GM19467 (cell line): ENCODE data around the gene PPP1CA.
"Not testable (repeated sequence)": the region's sequence is repeated elsewhere in the genome, so short reads cannot be mapped to it uniquely, and the experiment has no call there.

ENCODE experiments used
- ATAC-seq: cut with Tn5 transposase; IDR thresholded peaks from one replicate; pipeline ENCODE4 v1.9.1; 2021; ENCODE audit warnings: mild to moderate bottlenecking, moderate library complexity; ENCODE audit not compliant: unreplicated experiment

The PPP1CA gene

GRCh38 chr11:67405196-67405567 is 3.5 kb upstream of the PPP1CA start:
- ATAC-seq: no peak

GRCh38 chr11:67404515-67405195 is 3.0 kb upstream of the PPP1CA start:
- ATAC-seq: no peak

DNA sequence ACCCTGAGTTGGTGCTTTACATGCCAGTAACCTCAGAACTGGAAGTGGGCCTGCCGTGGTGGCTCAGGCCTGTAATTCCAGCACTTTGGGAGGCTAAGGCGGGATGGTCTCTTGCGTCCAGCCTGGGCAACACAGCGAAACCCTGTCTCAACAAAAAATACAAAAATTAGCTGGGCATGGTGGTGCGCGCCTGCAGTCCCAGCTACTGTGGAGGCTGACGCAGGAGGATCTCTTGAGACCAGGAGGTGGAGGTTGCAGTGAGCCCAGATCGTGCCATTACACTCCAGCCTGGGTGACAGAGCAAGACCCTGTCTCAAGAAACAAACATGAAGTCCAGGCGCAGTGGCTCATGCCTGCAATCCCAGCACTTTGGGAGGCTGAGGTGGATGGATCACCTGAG is 1.4 kb upstream of the PPP1CA start:
- ATAC-seq: not testable (repeated sequence)

DNA sequence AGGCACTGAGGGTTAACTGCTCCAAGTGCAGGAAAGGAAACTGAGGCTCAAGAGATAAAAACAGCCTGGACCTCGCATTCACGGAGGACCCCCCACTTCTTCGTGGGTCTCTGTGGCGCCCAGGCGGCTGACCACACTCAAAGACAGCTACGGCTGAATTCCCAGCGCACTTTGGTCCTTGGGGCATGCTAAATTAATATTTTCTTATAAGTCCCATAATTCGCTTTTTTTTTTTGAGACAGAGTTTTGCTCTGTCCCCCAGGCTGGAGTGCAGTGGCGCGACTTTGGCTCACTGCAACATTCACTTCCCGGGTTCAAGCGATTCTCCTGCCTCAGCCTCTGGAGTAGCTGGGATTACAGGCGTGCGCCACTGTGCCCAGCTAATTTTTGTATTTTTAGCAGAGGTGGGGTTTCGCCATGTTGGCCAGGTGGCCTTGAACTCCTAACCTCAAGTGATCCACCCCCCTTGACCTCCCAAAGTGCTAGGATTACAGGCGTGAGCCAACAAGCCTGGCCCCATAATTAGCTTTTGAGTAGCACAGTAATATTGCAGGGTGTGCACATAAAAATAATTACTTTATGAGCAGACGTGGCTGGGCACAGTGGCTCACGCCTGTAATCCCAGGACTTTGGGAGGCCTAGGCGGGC is 658 bp upstream of the PPP1CA start:
- ATAC-seq: not testable (repeated sequence)

GRCh38 chr11:67400942-67401494 is 640 bp downstream of the PPP1CA start:
- peak; percentile 10 for ATAC-seq

DNA sequence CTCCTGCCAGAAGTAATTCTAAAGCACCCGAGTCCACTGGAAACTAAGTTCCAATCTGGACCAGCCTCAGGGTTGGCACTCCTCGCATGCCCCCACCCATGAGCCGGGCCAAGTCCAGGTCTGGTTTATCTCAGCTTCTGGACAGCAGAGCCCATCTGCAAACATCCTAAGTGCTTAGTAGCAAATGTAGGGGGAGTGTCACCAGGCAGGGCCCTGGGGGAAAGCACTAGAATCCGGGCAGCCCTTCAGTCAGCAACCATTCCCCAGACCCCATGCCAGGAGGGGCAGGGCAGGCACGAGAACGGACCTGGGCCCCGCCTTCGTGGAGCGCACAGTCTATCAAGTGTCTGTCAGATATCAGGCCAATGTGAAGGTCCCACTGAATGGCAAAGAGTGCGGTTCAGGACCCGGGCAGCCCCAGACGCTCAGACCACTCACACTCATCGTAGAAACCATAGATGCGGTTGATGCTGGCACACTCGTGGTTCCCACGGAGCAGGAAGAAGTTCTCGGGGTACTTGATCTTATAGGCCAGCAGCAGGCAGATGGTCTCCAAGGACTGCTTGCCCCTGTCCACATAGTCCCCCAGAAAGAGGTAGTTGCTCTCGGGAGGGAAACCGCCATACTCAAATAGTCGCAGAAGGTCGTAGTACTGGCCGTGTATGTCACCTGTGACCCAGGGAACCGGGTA is 1.3 kb downstream of the PPP1CA start:
- ATAC-seq: no peak

DNA sequence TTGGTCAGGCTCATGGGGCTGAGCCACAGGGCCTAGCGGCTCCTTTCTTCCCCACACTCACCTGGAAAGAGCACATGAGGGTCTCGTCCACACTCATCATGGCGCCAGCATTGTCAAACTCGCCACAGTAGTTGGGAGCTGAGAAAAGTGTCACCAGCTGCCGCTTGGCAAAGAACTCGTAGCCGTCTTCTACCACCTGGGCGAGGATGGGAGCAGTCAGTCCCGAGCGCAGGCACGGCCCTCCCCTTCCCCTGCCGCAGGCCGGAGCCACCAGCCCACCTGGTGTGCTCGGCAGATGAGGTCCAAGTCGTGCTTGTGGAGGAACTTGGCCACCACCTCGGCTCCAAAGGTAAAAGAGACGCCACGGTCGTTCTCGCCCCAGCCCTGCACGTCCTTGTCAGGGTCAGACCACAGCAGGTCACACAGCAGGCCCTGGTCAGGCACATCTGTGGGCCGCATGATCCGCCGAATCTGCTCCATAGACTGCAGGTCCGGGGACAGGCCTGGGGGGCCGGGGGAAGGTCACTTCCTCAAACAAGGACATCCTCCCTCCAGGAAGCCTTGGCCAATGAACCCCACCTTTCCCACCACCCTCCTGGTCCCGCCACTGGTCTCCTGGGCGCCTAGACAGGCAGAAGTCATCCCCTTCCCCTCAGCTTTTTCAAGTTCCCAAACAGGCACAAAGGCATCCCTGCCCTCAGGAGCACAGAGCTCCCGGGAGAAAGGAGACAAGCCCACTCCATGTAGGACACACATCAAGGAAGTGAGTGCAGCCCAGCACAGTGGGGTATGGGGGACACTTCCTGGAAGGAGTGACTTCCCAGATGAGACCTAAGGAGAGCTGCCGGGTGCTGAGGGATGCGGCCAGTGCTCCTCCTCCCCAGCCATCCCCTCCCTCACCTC is 2.7 kb downstream of the PPP1CA start:
- ATAC-seq: no peak

- no peak for ATAC-seq
Observed at GRCh38 chr11:67397986-67398660, 3.5 kb downstream of the PPP1CA start.

DNA sequence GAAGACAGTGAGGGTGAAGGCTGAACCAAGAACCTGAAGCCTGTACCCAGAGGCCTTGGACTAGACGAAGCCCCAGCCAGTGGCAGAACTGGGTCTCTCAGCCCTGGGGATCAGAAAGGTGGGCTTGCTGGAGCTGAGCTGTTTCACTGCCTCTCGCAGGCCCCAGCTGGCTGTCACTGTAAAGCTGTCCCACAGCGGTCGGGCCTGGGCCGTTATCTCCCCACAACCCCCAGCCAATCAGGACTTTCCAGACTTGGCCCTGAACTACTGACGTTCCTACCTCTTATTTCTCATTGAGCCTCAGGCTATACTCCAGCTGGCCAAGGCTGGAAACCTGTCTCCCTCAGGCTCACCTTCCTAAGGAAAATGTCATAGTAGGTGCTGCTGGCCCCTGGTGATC is 4.1 kb downstream of the PPP1CA start:
- ATAC-seq: no peak

- ATAC-seq: no peak
Observed at GRCh38 chr11:67396587-67397389, 4.9 kb downstream of the PPP1CA start.

- no peak for ATAC-seq
Observed at GRCh38 chr11:67396259-67396581, 5.4 kb downstream of the PPP1CA start.

DNA sequence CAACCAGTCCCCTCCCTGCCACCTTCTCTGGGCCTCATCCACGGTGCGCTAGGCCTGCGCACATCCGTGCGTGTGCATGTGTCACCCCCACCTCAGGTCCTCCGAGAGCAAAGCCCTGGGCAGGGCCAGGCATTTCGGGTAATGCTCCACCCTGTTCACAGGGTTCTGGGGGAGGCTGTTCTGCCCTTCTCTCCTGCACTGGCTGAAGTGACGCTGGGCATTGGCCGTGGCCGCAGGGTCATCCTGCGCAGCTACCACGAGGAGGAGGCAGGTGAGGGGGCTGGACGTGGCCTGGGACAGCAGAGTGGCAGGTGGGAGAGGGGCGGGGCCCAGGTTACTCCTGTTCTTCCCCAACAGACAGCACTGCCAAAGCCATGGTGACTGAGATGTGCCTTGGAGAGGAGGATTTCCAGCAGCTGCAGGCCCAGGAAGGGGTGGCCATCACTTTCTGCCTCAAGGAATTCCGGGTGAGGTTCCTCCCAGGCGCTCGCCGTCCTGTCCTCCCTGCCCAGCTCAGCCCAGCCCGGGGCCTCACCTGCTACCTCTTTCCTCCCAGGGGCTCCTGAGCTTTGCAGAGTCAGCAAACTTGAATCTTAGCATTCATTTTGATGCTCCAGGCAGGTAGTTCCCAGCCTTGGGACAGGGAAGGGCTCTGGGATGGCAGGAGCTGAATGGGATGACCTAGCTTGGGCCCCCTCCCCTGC is 6.0 kb downstream of the PPP1CA start:
- ATAC-seq: no peak

DNA sequence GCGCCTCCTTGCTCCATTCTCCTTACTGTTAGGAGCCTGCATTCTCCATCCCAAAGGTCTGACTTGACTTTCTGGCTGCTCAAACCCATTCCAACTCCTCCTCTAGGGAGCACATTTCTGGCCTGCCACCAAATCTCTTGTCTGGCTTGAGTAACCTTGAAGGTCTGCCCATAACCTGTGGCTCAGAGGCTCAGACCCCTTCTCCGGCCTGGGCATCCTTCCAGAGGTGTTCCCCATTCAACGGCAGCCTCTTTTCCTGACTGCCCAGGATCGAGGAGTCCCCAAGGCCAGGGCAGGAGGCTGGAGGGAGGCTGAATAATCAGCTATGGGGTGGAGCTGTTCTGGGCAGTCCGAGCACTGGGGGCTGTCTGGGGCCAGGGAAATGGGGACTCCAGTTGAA is 7.7 kb downstream of the PPP1CA start:
- no peak for ATAC-seq

DNA sequence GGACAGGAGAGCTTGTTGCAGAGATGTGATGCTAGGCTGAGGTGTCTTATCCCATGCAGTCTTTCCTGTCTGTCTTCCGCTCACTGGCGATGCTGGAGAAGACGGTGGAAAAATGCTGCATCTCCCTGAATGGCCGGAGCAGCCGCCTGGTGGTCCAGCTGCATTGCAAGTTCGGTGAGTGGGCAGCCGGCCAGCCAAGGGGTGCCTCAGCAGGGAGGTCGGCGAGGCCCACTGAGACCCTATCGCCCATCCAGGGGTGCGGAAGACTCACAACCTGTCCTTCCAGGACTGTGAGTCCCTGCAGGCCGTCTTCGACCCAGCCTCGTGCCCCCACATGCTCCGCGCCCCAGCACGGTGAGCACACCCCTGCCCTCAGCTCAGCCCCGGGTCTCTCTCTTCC is 8.2 kb downstream of the PPP1CA start:
- no peak for ATAC-seq

DNA sequence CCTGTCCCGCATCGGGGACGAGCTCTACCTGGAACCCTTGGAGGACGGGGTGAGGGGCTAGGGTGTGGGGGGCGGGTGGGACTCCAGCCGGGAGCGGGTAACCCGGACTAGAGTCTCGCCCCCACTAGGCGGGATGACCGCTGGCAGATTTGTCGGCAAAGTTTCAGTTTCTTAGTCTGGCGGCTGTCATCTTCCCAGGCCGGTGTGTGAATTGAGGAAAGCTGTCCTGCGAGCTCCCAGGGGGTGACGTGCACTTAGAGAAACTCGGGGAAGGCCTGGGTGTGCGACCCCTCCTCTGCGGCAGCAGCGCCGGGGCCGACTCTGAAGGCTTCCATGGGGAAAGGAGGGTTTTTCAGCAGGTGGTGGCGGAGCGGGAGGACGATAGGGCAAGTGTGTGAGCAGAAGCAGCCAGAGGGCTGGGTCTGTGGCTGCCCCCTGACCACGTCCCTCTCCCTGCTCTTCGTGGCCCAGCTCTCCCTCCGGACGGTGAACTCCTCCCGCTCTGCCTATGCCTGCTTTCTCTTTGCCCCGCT is 9.4 kb downstream of the PPP1CA start:
- ATAC-seq: peak; percentile 24

DNA sequence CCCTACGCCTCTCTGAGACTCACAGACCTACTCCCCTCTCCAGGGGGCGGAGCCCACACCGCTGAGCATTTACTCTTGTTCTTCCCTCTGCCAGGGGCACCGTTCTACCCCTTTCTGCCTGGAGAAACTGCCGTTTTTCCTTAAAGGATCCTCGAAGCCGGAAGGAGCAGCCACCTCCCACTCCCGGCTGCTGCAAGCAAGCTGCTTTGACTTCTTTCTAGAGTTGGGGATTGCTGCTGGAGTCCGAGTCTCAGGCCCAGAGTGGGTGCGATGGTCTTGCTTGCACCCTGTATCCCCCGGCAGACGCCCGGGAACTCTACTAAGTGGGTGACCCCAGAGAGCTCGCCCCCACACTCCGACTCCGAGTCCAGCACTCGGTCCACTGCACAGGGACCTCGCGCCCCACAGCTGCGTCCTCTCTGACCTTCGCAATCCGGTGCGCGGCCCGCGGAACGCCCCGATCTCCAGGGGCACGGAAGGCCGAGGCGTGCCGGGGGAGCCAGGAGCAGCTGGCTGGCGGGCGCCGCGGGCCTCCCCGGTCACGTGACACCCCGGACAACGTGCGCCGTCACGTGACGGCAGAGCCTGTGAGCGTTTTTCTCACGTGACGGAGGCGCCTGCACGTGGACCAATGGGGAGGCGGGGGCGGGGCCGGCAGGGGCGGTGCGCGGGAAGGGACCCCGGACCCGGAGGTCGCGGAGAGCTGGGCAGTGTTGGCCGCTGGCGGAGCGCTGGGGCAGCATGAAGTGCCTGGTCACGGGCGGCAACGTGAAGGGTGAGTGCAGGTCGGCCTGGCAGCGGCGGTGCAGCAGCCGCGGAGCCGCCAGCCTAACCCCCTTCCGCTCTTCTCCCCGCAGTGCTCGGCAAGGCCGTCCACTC is 10.1 kb downstream of the PPP1CA start, which contains the start of gene RAD9A:
Gene RAD9A (plus strand): TSS at position 683 of the 879 bp plus-strand sequence. CDS start 59 bp downstream, at position 742.
- ATAC-seq: peak; percentile 45

GRCh38 chr11:67390947-67391303 is 10.7 kb downstream of the PPP1CA start:
- no peak for ATAC-seq

DNA sequence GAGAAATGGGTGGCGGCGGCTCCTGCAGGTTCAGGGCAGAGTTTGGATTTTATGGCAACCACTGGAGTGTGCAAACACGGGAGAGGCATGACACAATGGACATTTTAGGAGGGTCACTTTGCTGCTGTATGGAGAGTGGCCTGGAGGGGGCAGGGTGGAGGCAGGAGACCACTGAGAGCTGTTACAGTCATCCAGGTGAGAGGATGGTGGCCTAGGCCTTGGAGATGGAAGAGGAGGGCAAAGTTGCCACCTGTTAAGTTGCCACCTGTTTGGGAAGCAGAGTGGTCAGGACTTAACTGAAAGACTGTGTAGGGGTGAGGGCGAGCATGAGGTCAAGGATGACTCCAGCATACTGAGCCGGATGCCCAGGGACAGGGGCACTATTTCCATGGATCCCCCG is 12.2 kb downstream of the PPP1CA start:
- ATAC-seq: no peak
